ENCODE measurements around the gene USP37. TPM values are rescaled to one million over a fixed set of nuclear protein-coding genes. Genes with fewer than 3 reads are reported as not detected.

Gene USP37
- total RNA-seq, 1 experiment from 2014 or later = 16.4 TPM

- no TSS peak for BruUV-seq (replicated peaks)
- H3K4me3 Mint-ChIP-seq (ENCODE audit: unreplicated experiment) = no peak overlapping the region
Measured at GRCh38 chr2:218404351-218405085, 163.6 kb downstream of the USP37 start.

GRCh38 chr2:218403810-218404209 is 164.3 kb downstream of the USP37 start:
- no peak for DNase-seq (ENCODE audit: unreplicated experiment)
- Mint-ChIP-seq H3K27me3 (ENCODE audit: insufficient read depth, unreplicated experiment) (no peaks in the 10 kb centered on the region), H3K9me3 (ENCODE audit: unreplicated experiment) (no peaks in the 10 kb centered on the region), H3K4me1 (ENCODE audit: insufficient read depth, unreplicated experiment) (peaks cover 17% of the 10 kb centered on the region), H3K4me3 (ENCODE audit: unreplicated experiment) (no peak overlapping the region), H3K36me3 (ENCODE audit: insufficient read depth, unreplicated experiment) (peaks cover 58% of the 10 kb centered on the region), H3K27ac (ENCODE audit: low read depth, unreplicated experiment) (no peak overlapping the region)
- no peak for TF ChIP-seq CTCF (IDR thresholded peaks at IDR 0.05; ENCODE audit: unreplicated experiment)
- intact Hi-C loops (cut with micrococcal nuclease) = no loop called here
- no TSS peak for BruUV-seq (replicated peaks)
- POLR2A ChIA-PET = interaction anchor here (0.5 to 3.6 kb wide), 3 partner anchors 109 to 133 kb away, joined by 3 to 17 read pairs (median 3); partner anchors contain the start of genes AAMP and PNKD
- CTCF ChIA-PET = interaction anchor here (0.6 to 1.0 kb wide), 3 partner anchors 8 to 133 kb away, joined by 3 read pairs; no protein-coding TSS in a partner anchor

More at GRCh38 chr2:218404351-218405085, 163.6 kb downstream of the USP37 start:
- intact Hi-C loops (cut with micrococcal nuclease) = loop anchor here (5.0 kb wide), 1 partner anchor 43 kb away; no protein-coding TSS in a partner anchor
- ChIA-PET CTCF (interaction anchor here (0.6 to 1.9 kb wide), 6 partner anchors 8 to 641 kb away, joined by 3 to 6 read pairs (median 4); no protein-coding TSS in a partner anchor), POLR2A (interaction anchor here (0.6 to 3.6 kb wide), 3 partner anchors 117 to 134 kb away, joined by 3 to 26 read pairs (median 17); partner anchors contain the start of genes AAMP and PNKD)
- Mint-ChIP-seq H3K36me3 (ENCODE audit: insufficient read depth, unreplicated experiment) (peaks cover 58% of the 10 kb centered on the region), H3K9me3 (ENCODE audit: unreplicated experiment) (no peaks in the 10 kb centered on the region), H3K4me1 (ENCODE audit: insufficient read depth, unreplicated experiment) (peaks cover 17% of the 10 kb centered on the region), H3K27ac (ENCODE audit: low read depth, unreplicated experiment) (no peak overlapping the region), H3K27me3 (ENCODE audit: insufficient read depth, unreplicated experiment) (no peaks in the 10 kb centered on the region)
- no peak for DNase-seq (ENCODE audit: unreplicated experiment)
- no peak for TF ChIP-seq CTCF (IDR thresholded peaks at IDR 0.05; ENCODE audit: unreplicated experiment)

DNA sequence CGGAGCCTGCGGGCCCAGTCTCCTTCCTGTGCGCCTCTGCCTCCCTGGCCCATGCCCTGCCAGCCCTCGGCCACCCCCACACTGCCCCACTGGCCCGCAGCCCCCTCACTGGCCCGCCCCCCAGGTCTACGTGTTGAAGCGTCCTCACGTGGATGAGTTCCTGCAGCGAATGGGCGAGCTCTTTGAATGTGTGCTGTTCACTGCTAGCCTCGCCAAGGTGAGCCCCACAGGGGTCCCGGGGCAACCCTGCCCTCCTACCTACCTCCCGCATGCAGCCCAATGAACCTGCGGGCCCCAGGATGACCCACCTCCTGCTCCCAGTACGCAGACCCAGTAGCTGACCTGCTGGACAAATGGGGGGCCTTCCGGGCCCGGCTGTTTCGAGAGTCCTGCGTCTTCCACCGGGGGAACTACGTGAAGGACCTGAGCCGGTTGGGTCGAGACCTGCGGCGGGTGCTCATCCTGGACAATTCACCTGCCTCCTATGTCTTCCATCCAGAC is 165.2 kb downstream of the USP37 start:
- intact Hi-C loops (cut with micrococcal nuclease) = no loop called here
- peaks cover 53% of the 10 kb centered on the region for H3K36me3 Mint-ChIP-seq (ENCODE audit: insufficient read depth, unreplicated experiment)
- H3K27ac Mint-ChIP-seq (ENCODE audit: low read depth, unreplicated experiment) = no peak overlapping the region
- no peak for DNase-seq (ENCODE audit: unreplicated experiment)
- no peaks in the 10 kb centered on the region for H3K27me3 Mint-ChIP-seq (ENCODE audit: insufficient read depth, unreplicated experiment)
- CTCF ChIA-PET = interaction anchor here (0.7 to 2.8 kb wide), 2 partner anchors 131 to 445 kb away, joined by 3 to 9 read pairs; no protein-coding TSS in a partner anchor
- H3K4me3 Mint-ChIP-seq (ENCODE audit: unreplicated experiment) = no peak overlapping the region
- no peaks in the 10 kb centered on the region for H3K9me3 Mint-ChIP-seq (ENCODE audit: unreplicated experiment)
- peaks cover 12% of the 10 kb centered on the region for H3K4me1 Mint-ChIP-seq (ENCODE audit: insufficient read depth, unreplicated experiment)
- POLR2A ChIA-PET = interaction anchor here (0.5 kb wide), 1 partner anchor 108 kb away, joined by 3 read pairs; no protein-coding TSS in a partner anchor
- BruUV-seq (replicated peaks) = no TSS peak
- TF ChIP-seq CTCF (IDR thresholded peaks at IDR 0.05; ENCODE audit: unreplicated experiment) = no peak

DNA sequence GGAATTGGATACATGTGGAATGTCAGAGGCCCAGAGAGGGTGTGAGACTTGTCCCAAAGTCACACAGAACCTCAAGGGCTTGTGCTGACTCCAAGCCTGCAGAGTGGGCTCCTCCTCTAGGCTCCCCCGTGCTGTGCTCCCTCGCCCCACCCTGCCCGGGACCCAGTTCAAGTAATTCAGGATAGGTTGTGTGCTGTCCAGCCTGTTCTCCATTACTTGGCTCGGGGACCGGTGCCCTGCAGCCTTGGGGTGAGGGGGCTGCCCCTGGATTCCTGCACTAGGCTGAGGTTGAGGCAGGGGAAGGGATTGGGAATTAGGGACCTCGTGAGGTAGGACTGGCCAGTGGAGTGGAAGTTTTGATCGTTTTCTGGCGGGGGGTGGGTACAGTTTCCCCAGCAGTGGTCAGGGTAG is 165.7 kb downstream of the USP37 start:
- POLR2A ChIA-PET = interaction anchor here (2.4 kb wide), 1 partner anchor 112 kb away, joined by 17 read pairs; no protein-coding TSS in a partner anchor

More for the DNA sequence above, 165.7 kb downstream of the USP37 start:
- no peak for TF ChIP-seq CTCF (IDR thresholded peaks at IDR 0.05; ENCODE audit: unreplicated experiment)
- intact Hi-C loops (cut with micrococcal nuclease) = no loop called here
- Mint-ChIP-seq H3K27me3 (ENCODE audit: insufficient read depth, unreplicated experiment) (no peaks in the 10 kb centered on the region), H3K36me3 (ENCODE audit: insufficient read depth, unreplicated experiment) (peaks cover 53% of the 10 kb centered on the region), H3K4me1 (ENCODE audit: insufficient read depth, unreplicated experiment) (peaks cover 12% of the 10 kb centered on the region), H3K4me3 (ENCODE audit: unreplicated experiment) (peak overlapping the region; percentile 8), H3K9me3 (ENCODE audit: unreplicated experiment) (no peaks in the 10 kb centered on the region), H3K27ac (ENCODE audit: low read depth, unreplicated experiment) (no peak overlapping the region)
- no peak for DNase-seq (ENCODE audit: unreplicated experiment)
- CTCF ChIA-PET = interaction anchor here (2.8 kb wide), 1 partner anchor 131 kb away, joined by 9 read pairs; no protein-coding TSS in a partner anchor
- BruUV-seq (replicated peaks) = no TSS peak
